Neural cell (in vitro differentiated cells): ENCODE data around the gene DIS3L. TPM values are rescaled to one million over a fixed set of nuclear protein-coding genes. Genes with fewer than 3 reads are reported as not detected.
"Not testable (repeated sequence)": the region's sequence is repeated elsewhere in the genome, so short reads cannot be mapped to it uniquely, and the experiment has no call there.

Experiments used
- H2AFZ ChIP-seq: fragments of 200-600, 300-800 bp; sonication (generic), shearing (Covaris generic); 2 replicates; pipeline ENCODE4 v1.6.0; 2014; ENCODE audit warnings: low read depth, mild to moderate bottlenecking, antibody characterized with exemption, low read length, moderate library complexity
- H3F3A ChIP-seq: fragments of 200-600 bp; shearing (Covaris generic); 2 replicates; pipeline ENCODE4 v1.6.1; 2016; ENCODE audit warnings: mild to moderate bottlenecking, moderate library complexity, mixed read lengths, antibody characterized with exemption, low read length; ENCODE audit not compliant: insufficient read depth, poor library complexity, severe bottlenecking
- H3K27ac ChIP-seq: fragments of 200-600, 300-800 bp; sonication (generic), shearing (Covaris generic); 2 replicates; pipeline ENCODE4 v1.5.1; 2014; ENCODE audit warnings: mild to moderate bottlenecking, low read length, moderate library complexity
- H3K27me3 ChIP-seq: fragments of 300-800, 200-600 bp; sonication (generic), shearing (Covaris generic); 2 replicates; pipeline ENCODE4 v1.6.0; 2014; ENCODE audit warnings: mild to moderate bottlenecking, low read depth, low read length, moderate library complexity; ENCODE audit not compliant: insufficient read depth
- H3K36me3 ChIP-seq: fragments of 300-800, 200-600 bp; sonication (generic), shearing (Covaris generic); 2 replicates; pipeline ENCODE4 v1.5.1; 2014; ENCODE audit warnings: mild to moderate bottlenecking, antibody characterized with exemption, low read length, moderate library complexity; ENCODE audit not compliant: insufficient read depth
- H3K4me2 ChIP-seq: fragments of 300-800, 200-600 bp; sonication (generic), shearing (Covaris generic); 2 replicates; pipeline ENCODE4 v1.6.0; 2014; ENCODE audit warnings: mild to moderate bottlenecking, low read length
- H3K4me3 ChIP-seq: fragments of 300-800, 200-600 bp; sonication (generic), shearing (Covaris generic); 2 replicates; pipeline ENCODE4 v1.5.1; 2014; ENCODE audit warnings: mild to moderate bottlenecking, low read length, moderate library complexity
- H3K79me2 ChIP-seq: fragments of 200-600 bp; shearing (Covaris generic); replicated peaks from 2 replicates; pipeline ENCODE4 v1.6.0; 2014; ENCODE audit warnings: mild to moderate bottlenecking, low read length, moderate library complexity; ENCODE audit not compliant: insufficient read depth
- H3K9ac ChIP-seq: fragments of 300-800, 200-600 bp; sonication (generic), shearing (Covaris generic); 2 replicates; pipeline ENCODE4 v1.6.1; 2016; ENCODE audit warnings: mild to moderate bottlenecking, low read length, mixed read lengths
- H3K9me2 ChIP-seq: fragments of 200-600 bp; shearing (Covaris generic); 2 replicates; pipeline ENCODE4 v1.6.1; 2016; ENCODE audit warnings: mild to moderate bottlenecking, low read length, mixed read lengths; ENCODE audit not compliant: insufficient read depth
- H3K9me3 ChIP-seq: fragments of 200-600, 300-800 bp; sonication (generic), shearing (Covaris generic); 2 replicates; pipeline ENCODE4 v1.6.1; 2016; ENCODE audit warnings: mild to moderate bottlenecking, mixed run types, low read length, moderate library complexity, mixed read lengths
- H4K20me1 ChIP-seq: fragments of 200-600 bp; shearing (Covaris generic); 2 replicates; pipeline ENCODE4 v1.6.1; 2016; ENCODE audit warnings: mild to moderate bottlenecking, mixed run types; ENCODE audit not compliant: insufficient read depth
- EP300 ChIP-seq: fragments of 450-650 bp; conservative IDR thresholded peaks from 2 replicates; pipeline ENCODE4 v1.6.1; 2014; ENCODE audit warnings: antibody characterized with exemption, mild to moderate bottlenecking, moderate library complexity; ENCODE audit not compliant: poor library complexity, severe bottlenecking
- EZH2 ChIP-seq: fragments of 200-600, 300-800 bp; shearing (Covaris generic), sonication (generic); IDR thresholded peaks from 2 replicates; pipeline ENCODE4 v1.6.1; 2014; ENCODE audit warnings: antibody characterized with exemption, low read length, borderline replicate concordance, mild to moderate bottlenecking; ENCODE audit not compliant: insufficient read depth, poor library complexity, severe bottlenecking
- MXI1 ChIP-seq: fragments of 450-650 bp; conservative IDR thresholded peaks from 2 replicates; pipeline ENCODE4 v1.6.1; 2014; ENCODE audit warnings: antibody characterized with exemption, mild to moderate bottlenecking; ENCODE audit not compliant: poor library complexity, severe bottlenecking
- POLR2AphosphoS5 ChIP-seq: IDR thresholded peaks from 2 replicates; pipeline ENCODE4 v1.6.1; 2012
- RAD21 ChIP-seq: fragments of 450-650 bp; conservative IDR thresholded peaks from 2 replicates; pipeline ENCODE4 v1.6.1; 2014; ENCODE audit warnings: antibody characterized with exemption, mild to moderate bottlenecking, moderate library complexity
- REST ChIP-seq: IDR thresholded peaks from 2 replicates; pipeline ENCODE4 v1.6.1; 2012; ENCODE audit warnings: borderline replicate concordance
- SMC3 ChIP-seq: fragments of 450-650 bp; conservative IDR thresholded peaks from 2 replicates; pipeline ENCODE4 v1.6.1; 2014; ENCODE audit warnings: antibody characterized with exemption, mild to moderate bottlenecking, moderate library complexity; ENCODE audit not compliant: poor library complexity
- TAF1 ChIP-seq: IDR thresholded peaks from 2 replicates; pipeline ENCODE4 v1.6.1; 2012; ENCODE audit warnings: low read depth
- polyA plus RNA-seq: library from polyadenylated mRNA; depleted of rRNA; stranded (reverse); fragments of >200 nt; gene quantifications from 2 replicates; pipeline ENCODE4 v1.2.3, GENCODE V29; 2014
- TF ChIP-seq, protein P1 (sequence below): fragments of 450-650 bp; IDR thresholded peaks from 2 replicates; pipeline ENCODE4 v1.5.1; 2014; ENCODE audit warnings: antibody characterized with exemption, mild to moderate bottlenecking, moderate library complexity; ENCODE audit not compliant: poor library complexity, severe bottlenecking

Gene DIS3L
- polyA plus RNA-seq, 1 donor from 2014 or later: 9.9 TPM

DNA sequence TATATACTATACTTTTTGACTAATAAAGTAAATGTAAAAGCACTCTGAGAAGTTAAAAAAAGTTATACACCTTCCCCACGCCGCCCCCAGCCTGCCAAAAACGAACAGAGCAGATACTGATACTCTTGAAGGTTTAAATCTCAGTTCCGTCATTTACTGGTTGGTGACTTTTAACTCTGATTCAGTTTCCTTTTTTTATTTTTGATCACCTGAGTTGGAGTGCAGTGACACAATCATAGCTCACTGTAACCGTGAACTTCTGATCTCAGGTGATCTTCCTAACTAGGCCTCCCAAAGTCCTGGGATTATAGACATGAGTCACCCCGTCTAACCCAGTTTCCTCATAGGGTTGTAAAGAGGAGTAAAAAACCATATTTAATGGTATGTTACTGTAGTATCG lies 66.4 kb downstream of the DIS3L start:
- H3K4me2 ChIP-seq: no peak overlapping the region
- no peaks in the 10 kb centered on the region for H3K9me2 ChIP-seq
- H4K20me1 ChIP-seq: no peaks in the 10 kb centered on the region
- H3K4me3 ChIP-seq: no peak overlapping the region
- H3F3A ChIP-seq: no peaks in the 10 kb centered on the region
- no peak overlapping the region for H3K9ac ChIP-seq
- no peaks in the 10 kb centered on the region for H3K36me3 ChIP-seq
- no peak overlapping the region for H2AFZ ChIP-seq
- H3K79me2 ChIP-seq: no peaks in the 10 kb centered on the region
- TF ChIP-seq EP300 (no peak), MXI1 (no peak), REST (no peak), SMC3 (no peak), TAF1 (no peak), RAD21 (no peak), POLR2AphosphoS5 (no peak), EZH2 (no peak)
- TF ChIP-seq, protein P1, sequence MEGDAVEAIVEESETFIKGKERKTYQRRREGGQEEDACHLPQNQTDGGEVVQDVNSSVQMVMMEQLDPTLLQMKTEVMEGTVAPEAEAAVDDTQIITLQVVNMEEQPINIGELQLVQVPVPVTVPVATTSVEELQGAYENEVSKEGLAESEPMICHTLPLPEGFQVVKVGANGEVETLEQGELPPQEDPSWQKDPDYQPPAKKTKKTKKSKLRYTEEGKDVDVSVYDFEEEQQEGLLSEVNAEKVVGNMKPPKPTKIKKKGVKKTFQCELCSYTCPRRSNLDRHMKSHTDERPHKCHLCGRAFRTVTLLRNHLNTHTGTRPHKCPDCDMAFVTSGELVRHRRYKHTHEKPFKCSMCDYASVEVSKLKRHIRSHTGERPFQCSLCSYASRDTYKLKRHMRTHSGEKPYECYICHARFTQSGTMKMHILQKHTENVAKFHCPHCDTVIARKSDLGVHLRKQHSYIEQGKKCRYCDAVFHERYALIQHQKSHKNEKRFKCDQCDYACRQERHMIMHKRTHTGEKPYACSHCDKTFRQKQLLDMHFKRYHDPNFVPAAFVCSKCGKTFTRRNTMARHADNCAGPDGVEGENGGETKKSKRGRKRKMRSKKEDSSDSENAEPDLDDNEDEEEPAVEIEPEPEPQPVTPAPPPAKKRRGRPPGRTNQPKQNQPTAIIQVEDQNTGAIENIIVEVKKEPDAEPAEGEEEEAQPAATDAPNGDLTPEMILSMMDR: no peak
- H3K9me3 ChIP-seq: no peaks in the 10 kb centered on the region
- no peaks in the 10 kb centered on the region for H3K27me3 ChIP-seq
- no peak overlapping the region for H3K27ac ChIP-seq

DNA sequence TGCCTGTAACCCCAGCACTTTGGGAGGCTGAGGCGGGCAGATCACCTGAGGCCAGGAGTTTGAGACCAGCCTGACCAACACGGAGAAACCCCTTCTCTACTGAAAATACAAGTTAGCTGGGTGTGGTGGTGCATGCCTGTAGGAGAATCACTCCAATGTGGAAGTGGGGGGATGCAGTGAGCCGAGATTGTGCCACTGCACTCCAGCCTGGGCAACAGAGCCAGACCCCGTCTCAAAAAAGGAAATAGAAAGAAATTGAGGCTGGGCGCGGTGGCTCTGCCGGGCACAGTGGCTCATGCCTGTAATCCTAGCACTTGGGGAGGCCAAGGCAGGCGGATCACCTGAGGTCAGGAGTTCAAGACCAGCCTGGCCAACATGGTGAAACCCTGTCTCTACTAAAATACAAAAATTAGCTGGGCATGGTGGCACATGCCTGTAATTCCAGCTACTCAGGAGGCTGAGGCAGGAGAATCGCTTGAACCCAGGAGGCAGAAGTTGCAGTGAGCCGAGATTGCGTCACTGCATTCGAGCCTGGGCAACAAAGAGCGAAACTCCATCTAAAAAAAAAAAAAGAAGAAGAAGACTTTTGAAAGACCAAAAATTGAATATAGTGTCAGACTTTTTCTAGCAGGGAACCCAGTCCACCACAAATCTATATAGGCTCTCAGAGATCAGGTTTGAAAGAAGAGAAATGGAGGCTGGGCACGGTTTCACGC lies 68.5 kb downstream of the DIS3L start:
- not testable (repeated sequence) for H3K27me3 ChIP-seq, H3K79me2 ChIP-seq, H3K9me2 ChIP-seq, H3K9ac ChIP-seq, H3K27ac ChIP-seq, H3K9me3 ChIP-seq, H3K4me2 ChIP-seq, H3F3A ChIP-seq, H4K20me1 ChIP-seq, H2AFZ ChIP-seq, H3K36me3 ChIP-seq, H3K4me3 ChIP-seq

DNA sequence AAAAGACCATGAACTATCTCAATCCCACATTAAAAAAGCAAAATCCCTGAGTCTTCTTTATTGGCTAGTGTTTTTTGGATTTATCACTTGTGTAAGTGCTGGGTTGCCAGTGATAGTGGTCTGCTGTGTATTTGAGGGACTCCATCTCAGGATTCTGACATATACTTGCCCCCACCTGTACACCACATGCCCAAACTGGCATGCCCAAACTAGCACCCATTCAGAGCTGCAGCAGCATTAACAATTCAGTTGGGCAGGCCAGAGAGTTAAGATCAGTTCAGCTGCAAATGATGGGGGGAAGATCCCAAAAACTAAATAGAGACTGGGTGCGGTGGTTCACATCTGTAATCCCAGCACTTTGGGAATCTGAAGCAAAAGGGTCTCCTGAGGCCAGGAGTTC lies 69.4 kb downstream of the DIS3L start:
- no peak overlapping the region for H3K4me3 ChIP-seq
- H3F3A ChIP-seq: no peaks in the 10 kb centered on the region
- no peak for TF ChIP-seq REST
- no peak for TF ChIP-seq SMC3
- TF ChIP-seq TAF1: no peak
- TF ChIP-seq RAD21: no peak
- no peak for TF ChIP-seq EP300
- TF ChIP-seq POLR2AphosphoS5: no peak
- TF ChIP-seq EZH2: no peak
- no peak for TF ChIP-seq MXI1
- TF ChIP-seq, protein P1: no peak
- H3K9ac ChIP-seq: no peak overlapping the region
- no peak overlapping the region for H2AFZ ChIP-seq
- no peaks in the 10 kb centered on the region for H4K20me1 ChIP-seq
- no peaks in the 10 kb centered on the region for H3K36me3 ChIP-seq
- no peaks in the 10 kb centered on the region for H3K27me3 ChIP-seq
- no peaks in the 10 kb centered on the region for H3K9me2 ChIP-seq
- H3K9me3 ChIP-seq: no peaks in the 10 kb centered on the region
- H3K79me2 ChIP-seq: no peaks in the 10 kb centered on the region
- no peak overlapping the region for H3K27ac ChIP-seq
- H3K4me2 ChIP-seq: no peak overlapping the region
